Fibroblast of gingiva (primary cell): ENCODE measurements around the gene VGF.
"Not testable (repeated sequence)": the region's sequence is repeated elsewhere in the genome, so short reads cannot be mapped to it uniquely, and the experiment has no call there.

Experiments used
- DNase-seq: peaks from one replicate; pipeline ENCODE4 v3.0.0-alpha.2; 2011; ENCODE audit warnings: low read depth

The VGF gene

GRCh38 chr7:101137651-101138212 is 27.6 kb downstream of the VGF start:
- peak; percentile 22 for DNase-seq

DNA sequence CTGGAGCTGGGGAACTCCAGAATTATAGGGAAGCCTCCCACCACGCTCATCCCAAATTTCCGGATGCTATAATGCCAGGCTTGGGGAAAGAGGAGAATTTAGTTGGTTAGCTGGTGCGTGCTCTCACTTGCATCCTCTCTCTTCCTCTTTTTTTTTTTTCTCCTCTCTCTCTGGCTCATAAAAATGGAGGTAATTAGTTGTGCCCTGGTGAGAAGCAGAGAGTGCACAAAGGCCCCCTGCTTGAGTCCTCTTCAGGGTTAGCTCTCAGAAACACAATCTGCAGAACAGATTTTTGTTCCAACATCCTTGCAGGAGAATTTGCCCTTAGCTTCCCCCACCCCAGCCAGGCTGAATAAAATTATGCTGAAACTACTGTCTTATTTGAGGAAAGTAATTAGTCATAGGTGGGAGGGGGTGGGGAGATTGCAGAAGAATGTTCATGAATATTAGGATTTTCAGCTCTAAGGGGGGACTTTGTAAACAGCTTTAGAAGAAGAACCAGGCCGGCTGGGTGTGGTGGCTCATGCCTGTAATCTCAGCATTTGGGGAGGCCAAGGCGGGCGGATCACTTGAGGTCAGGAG is 30.9 kb downstream of the VGF start:
- peak; percentile 47 for DNase-seq

DNA sequence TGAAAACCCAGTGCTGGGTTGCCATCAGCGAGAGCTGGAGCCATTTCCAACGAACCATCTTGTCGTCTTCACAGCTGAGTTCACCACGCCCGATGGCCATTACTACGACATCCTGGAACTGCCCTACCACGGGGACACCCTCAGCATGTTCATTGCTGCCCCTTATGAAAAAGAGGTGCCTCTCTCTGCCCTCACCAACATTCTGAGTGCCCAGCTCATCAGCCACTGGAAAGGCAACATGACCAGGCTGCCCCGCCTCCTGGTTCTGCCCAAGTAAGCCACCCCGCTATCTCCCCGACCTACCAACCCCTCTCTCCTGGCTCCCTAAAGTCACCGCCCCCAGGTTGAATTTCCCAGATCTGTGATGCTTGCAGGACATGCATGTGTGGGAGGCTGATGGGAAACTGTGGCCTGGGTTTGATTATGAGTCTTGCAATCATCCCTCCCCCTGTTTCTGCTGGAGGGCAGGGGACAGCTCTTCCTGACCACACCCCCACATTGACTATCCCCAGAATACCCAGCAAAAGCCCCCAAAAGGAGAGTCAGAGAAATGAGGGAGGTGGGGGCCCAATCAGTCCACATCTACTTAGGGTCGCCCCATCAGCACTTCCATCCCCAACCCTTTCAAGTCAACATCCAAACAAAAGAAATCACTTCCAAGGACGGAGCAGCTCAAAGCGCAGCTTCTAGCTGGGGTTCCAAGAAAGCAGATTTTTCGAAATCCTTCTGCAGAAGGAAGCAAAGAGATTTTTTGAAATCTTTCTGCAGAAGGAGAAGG is 31.6 kb downstream of the VGF start:
- DNase-seq, result peak; percentile 83

- DNase-seq, result peak; percentile 29
Observed at GRCh38 chr7:101132626-101133600, 32.5 kb downstream of the VGF start.

DNA sequence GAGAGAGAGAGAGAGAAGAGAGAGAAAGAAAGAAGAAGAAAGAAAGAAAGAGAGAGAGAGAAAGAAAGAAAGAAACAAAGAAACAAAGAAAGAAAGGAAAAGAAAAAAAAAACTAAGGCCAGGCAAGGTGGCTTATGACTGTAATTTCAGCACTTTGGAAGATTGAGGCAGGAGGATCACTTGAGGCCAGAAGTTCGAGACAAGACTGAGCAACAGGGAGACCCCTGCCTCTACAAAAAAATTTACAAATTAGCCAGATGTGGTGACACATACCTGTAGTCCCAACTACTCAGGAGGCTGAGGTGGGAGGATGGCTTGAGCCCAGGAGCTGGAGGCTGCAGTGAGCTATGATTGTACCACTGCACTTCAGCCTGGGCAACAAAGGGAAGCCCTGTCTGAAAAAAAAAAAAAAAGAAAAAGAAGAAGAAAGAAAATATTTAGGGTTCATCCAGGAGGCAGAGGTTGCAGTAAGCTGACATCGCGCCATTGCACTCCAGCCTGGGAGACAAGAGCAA is 35.7 kb downstream of the VGF start:
- no peak for DNase-seq

GRCh38 chr7:101128040-101128834 is 37.1 kb downstream of the VGF start:
- DNase-seq, result peak; percentile 38

DNA sequence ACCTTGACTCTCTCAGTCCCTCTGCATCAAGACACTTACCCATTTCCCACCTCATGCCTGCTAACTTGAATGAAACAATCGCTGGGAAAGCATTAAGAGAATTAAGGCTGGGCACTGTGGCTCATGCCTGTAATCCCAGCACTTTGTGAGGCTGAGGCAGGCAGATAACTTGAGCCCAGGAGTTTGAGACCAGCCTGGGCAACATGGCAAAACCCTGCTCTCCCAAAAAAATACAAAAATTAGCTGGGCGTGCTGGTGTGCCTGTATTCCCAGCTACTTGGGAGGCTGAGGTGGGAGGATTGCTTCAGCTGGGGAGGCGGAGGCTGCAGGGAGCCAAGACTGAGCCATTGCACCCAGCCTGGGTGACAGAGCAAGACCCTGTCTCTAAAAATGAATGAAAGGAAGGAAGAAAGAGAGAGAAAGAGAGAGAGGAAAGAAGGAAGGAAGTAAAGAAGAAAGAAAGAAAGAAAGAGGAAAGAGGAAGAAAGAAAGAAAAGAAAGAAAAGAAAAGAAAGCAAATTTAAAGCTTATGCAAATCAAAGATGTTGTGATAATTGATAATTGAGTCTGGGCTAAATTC is 37.8 kb downstream of the VGF start:
- no peak for DNase-seq

DNA sequence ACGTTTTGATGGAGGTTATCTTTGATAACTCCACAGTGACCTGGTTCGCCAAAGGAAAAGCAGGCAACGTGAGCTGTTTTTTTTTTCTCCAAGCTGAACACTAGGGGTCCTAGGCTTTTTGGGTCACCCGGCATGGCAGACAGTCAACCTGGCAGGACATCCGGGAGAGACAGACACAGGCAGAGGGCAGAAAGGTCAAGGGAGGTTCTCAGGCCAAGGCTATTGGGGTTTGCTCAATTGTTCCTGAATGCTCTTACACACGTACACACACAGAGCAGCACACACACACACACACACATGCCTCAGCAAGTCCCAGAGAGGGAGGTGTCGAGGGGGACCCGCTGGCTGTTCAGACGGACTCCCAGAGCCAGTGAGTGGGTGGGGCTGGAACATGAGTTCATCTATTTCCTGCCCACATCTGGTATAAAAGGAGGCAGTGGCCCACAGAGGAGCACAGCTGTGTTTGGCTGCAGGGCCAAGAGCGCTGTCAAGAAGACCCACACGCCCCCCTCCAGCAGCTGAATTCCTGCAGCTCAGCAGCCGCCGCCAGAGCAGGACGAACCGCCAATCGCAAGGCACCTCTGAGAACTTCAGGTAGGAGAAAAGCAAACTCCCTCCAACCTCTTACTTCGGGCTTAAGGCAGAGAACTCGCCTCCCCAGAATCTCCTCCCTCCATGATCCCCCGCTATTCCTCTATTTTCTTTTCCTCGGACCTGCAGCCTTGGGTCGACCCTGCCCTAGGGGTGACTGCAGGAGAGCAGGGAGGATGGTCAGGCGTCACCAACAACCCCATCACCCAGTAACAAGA is 38.5 kb downstream of the VGF start, which contains the start of gene SERPINE1:
SERPINE1 (plus strand) TSS at position 454 of the 809 bp plus-strand sequence. CDS start 1,290 bp downstream, outside the sequence.
- peak; percentile 100 for DNase-seq

DNA sequence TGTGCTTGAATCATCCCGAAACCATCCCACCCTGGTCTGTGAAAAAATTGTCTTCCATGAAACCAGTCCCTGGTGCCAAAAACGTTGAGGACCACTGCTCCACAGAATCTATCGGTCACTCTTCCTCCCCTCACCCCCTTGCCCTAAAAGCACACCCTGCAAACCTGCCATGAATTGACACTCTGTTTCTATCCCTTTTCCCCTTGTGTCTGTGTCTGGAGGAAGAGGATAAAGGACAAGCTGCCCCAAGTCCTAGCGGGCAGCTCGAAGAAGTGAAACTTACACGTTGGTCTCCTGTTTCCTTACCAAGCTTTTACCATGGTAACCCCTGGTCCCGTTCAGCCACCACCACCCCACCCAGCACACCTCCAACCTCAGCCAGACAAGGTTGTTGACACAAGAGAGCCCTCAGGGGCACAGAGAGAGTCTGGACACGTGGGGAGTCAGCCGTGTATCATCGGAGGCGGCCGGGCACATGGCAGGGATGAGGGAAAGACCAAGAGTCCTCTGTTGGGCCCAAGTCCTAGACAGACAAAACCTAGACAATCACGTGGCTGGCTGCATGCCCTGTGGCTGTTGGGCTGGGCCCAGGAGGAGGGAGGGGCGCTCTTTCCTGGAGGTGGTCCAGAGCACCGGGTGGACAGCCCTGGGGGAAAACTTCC is 39.2 kb downstream of the VGF start:
- peak; percentile 59 for DNase-seq

GRCh38 chr7:101124376-101125056 is 40.9 kb downstream of the VGF start:
- peak; percentile 94 for DNase-seq

GRCh38 chr7:101123703-101124068 is 41.7 kb downstream of the VGF start:
- DNase-seq, result no peak

DNA sequence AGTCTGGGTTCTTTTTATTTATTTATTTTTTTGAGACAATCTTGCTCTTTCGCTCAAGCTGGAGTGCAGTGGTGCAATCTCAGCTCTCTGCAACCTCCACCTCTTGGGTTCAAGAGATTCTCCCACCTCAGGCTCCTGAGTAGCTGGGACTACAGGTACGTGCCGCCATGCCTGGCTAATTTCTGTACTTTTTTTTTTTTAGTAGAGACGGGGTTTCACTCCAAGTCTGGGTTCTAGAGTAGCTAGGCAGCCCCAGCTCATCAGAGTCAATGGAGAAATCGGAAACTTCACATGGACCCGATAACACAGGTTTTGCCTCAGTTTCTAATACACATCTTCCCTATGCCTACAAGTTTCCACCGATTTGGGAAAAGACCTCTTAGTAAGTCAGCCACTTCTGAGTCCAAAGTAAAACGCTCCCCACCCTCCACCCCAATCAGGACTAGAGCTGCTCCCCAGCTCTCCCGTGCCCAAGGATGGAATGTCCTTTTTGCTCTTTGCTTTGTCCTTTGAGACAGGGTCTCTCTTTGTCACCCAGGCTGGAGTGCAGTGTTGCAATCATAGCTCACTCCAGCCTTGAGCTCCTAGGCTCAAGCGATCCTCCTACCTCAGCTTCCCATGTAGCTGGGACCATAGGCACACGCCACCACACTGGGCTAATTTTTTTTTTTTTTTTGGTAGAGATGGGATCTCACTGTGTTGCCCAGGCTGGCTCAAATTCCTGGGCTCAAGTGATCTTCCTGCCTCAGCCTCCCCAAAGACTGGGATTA is 42.3 kb downstream of the VGF start:
- no peak for DNase-seq

DNA sequence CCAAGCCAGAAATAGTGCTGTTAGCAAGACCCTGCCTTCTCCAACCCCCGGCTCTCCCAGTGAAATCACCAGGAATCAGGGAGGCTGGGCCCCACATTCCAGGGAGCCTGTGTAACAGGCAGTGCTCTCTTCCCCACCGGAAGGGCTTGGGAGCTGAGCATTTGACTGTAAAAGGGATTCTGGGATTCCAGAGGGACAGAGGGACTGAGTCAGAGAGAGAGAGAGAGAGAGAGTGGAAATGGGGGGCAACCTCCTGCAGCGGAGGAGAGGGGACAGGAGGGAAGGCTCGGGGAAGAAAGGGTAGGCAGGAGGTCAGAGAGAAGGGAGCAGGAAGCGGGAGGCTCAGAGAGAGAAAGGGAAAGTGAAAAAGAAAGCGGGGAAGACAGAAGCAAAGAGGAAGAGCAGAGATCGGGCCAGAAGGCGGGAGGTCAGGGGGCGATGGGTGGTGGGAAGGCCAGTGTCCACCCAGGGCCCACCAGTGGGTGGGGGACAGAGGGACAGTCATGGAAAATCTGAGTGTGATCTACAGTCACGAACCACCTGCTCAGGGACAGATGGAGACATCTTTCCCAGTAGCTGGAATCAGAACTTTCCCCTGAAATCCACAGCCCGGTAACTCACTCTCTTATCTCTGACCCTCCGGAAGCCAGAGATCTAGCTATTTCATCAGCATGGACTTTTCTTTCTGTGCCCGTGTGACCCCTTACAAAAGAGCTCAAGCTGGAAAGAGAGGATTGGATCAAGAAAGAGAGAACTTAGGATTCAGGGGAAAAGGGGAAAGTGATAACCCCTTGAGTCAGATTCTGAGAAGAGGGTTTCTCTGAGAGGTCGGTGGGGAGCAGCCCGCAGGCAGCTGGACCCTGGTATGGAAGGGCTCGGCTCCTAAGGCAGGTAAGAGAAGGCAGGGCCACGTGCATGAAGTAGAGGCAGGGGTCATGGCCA is 43.1 kb downstream of the VGF start:
- peak; percentile 97 for DNase-seq

- not testable (repeated sequence) for DNase-seq
Observed at GRCh38 chr7:101121631-101121990, 43.8 kb downstream of the VGF start.

GRCh38 chr7:101120315-101120714 is 45.1 kb downstream of the VGF start:
- DNase-seq, result no peak

GRCh38 chr7:101119876-101120275 is 45.5 kb downstream of the VGF start:
- no peak for DNase-seq

DNA sequence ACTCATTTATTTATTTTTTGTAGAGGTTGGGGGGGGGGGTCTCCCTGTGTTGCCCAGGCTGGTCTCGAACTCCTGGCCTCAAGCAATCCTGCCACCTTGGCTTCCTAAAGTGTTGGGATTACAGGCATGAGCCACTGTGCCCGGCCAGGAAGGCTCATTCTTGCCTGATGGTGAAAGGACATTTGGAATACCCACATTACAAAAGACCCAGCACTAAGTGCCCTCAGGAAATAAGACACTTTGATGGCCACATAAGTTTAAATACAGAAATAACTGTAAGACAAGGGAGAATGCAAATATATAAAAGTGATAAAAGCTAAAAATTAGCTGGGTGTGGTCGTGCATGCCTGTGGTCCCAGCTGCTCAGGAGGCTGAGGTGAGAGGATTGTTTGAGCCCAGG is 46.5 kb downstream of the VGF start:
- DNase-seq, result no peak
